Endothelial cell (in vitro differentiated cells): ENCODE data around the gene RAP2C. TPM values are rescaled to one million over a fixed set of nuclear protein-coding genes. Genes with fewer than 3 reads are reported as not detected.

Experiments used
- DNase-seq: peaks from one replicate; pipeline ENCODE4 v3.0.0; 2021; ENCODE audit warnings: low spot score
- H3K27ac Mint-ChIP-seq: one replicate; pipeline ENCODE4 v1.8.0; 2021; ENCODE audit warnings: mixed read lengths, inconsistent platforms; ENCODE audit not compliant: unreplicated experiment
- H3K27me3 Mint-ChIP-seq: one replicate; pipeline ENCODE4 v1.8.0; 2021; ENCODE audit warnings: mild to moderate bottlenecking, moderate library complexity, mixed read lengths, inconsistent platforms; ENCODE audit not compliant: unreplicated experiment
- H3K36me3 Mint-ChIP-seq: one replicate; pipeline ENCODE4 v1.8.0; 2021; ENCODE audit warnings: mild to moderate bottlenecking, low read depth, mixed read lengths, inconsistent platforms; ENCODE audit not compliant: unreplicated experiment
- H3K4me1 Mint-ChIP-seq: one replicate; pipeline ENCODE4 v1.8.0; 2021; ENCODE audit warnings: mild to moderate bottlenecking, mixed read lengths, inconsistent platforms; ENCODE audit not compliant: unreplicated experiment
- H3K4me3 Mint-ChIP-seq: one replicate; pipeline ENCODE4 v1.8.0; 2021; ENCODE audit warnings: mild to moderate bottlenecking, mixed read lengths, inconsistent platforms; ENCODE audit not compliant: unreplicated experiment
- H3K9me3 Mint-ChIP-seq: one replicate; pipeline ENCODE4 v1.8.0; 2021; ENCODE audit warnings: mixed read lengths, inconsistent platforms; ENCODE audit not compliant: unreplicated experiment
- CTCF ChIP-seq: fragments of 200-600 bp; sonication (generic); IDR thresholded peaks from one replicate; pipeline ENCODE4 v1.5.0; 2021; ENCODE audit warnings: antibody characterized with exemption; ENCODE audit not compliant: unreplicated experiment
- total RNA-seq: library from RNA; stranded (reverse); fragmentation: NEBNext Ultra II Directional; extraction: Animal tissue kit (Norgen Biotek cat#: 25700); gene quantifications from one replicate; pipeline ENCODE4 v1.2.1, GENCODE V29; 2021; ENCODE audit not compliant: unreplicated experiment

The RAP2C gene
- total RNA-seq, 1 donor from 2014 or later, result 50.0 TPM

DNA sequence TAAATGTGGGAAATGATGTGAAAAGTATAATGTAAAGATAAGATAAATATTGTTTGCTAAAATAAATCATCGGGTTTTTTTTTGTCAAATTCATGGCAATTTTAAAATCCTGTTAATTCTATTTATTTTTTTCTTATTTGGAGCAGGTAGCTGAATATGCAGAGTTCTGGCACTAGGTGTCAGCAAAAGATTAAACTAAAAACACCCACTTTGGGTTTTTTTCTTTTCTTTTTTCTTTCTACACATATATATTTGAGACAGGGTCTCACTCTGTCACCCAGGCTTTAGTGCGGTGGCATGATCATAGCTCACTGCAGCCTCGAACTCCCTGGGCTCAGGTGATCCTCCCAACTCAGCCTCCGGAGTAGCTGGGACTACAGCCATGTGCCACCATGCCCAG lies 6.9 kb upstream of the RAP2C start:
- peak; percentile 59 for TF ChIP-seq CTCF
- no peak for DNase-seq
- no peak overlapping the region for H3K4me3 Mint-ChIP-seq
- no peaks in the 10 kb centered on the region for H3K36me3 Mint-ChIP-seq
- H3K9me3 Mint-ChIP-seq, result no peaks in the 10 kb centered on the region
- H3K27ac Mint-ChIP-seq, result no peak overlapping the region
- no peaks in the 10 kb centered on the region for H3K27me3 Mint-ChIP-seq
- H3K4me1 Mint-ChIP-seq, result peaks cover 4% of the 10 kb centered on the region

DNA sequence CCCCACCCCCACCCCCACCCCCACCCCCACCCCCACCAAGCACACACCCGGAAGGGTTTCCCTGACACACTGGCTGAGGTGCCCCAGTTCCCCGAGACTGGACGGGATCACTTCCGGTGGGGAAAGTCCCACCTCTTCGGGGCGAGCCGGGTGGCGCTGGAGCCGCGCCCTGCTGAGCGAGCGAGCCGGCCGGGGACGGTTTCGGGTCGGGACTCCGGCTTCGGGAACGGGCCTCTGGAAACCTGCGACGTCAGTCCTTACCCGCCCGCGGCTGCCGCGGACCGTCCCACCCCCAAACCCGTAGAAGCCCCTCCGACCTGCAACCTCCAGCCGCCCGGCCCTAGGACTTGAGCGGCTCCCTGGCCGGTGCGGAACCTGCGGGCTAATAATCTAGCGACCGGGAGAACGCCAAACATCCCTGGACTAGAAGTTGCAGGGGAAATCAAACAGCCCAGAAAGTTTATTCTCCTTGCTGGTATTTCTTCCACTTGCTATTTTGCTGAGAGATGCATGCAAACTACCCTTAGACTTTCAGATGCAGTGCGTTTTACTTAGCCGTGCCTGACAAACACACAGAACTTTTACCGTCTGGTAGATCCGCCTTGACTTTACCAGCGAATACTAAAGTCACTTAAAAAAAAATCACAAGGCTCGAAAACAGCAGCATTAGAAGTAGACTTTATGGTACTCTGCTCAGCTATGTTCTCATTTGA lies 991 bp downstream of the RAP2C start:
- peak; percentile 64 for DNase-seq
- Mint-ChIP-seq H3K27me3 (peaks cover 1% of the 10 kb centered on the region), H3K4me3 (peak overlapping the region; percentile 88), H3K27ac (peak overlapping the region; percentile 74), H3K36me3 (peaks cover 6% of the 10 kb centered on the region), H3K9me3 (no peaks in the 10 kb centered on the region), H3K4me1 (peaks cover 19% of the 10 kb centered on the region)
- TF ChIP-seq CTCF, result no peak

DNA sequence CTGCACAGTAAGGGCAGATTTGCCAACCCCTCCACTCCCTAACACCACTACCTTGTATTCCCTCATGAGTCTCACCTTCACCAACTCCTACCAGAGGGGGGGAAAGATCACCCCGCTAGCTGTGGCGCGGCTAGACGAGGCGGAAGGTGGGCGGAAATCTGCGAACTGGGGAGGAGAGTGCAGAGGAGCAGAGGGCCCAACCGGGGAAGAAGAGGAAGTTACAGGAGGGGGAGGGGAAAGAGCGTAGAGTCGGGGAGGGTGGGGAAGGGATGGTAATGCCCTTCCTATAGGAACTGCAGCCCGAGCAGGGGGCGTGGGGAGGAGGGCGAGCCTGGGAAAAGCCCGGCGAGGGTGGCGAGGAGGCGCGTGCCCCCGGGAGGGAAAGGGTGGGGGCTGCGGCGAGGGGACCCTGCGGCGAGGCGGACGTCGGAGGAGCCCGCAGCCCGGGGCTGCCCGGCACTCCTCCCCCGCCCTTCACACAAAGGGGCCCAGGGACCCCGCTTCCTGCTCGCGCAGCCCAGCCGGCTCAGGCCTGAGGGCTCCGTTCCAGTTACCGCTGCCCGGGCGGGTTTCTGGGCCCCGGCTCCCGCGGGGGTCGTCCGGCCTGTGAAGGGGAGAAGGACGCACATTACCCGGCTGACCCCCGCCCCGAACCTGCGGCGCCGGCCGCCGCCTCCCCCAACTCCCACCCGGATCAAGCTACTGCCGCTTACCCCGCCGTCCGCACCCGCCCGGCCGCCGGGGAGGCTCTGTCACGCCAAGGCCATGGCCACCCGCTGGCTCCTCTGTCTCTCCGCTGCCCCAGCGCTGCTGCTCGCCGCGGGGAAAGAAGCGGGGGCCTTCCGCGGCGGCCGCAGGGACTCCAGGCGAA lies 1.8 kb downstream of the RAP2C start:
- Mint-ChIP-seq H3K4me3 (peak overlapping the region; percentile 96), H3K27ac (peak overlapping the region; percentile 91), H3K9me3 (no peaks in the 10 kb centered on the region), H3K36me3 (peaks cover 6% of the 10 kb centered on the region), H3K27me3 (peaks cover 1% of the 10 kb centered on the region), H3K4me1 (peaks cover 23% of the 10 kb centered on the region)
- TF ChIP-seq CTCF, result no peak
- DNase-seq, result peak; percentile 72

GRCh38 chrX:132216806-132217202 lies 2.4 kb downstream of the RAP2C start:
- Mint-ChIP-seq H3K4me3 (peak overlapping the region; percentile 96), H3K36me3 (peaks cover 6% of the 10 kb centered on the region), H3K27me3 (peaks cover 1% of the 10 kb centered on the region), H3K27ac (peak overlapping the region; percentile 91), H3K4me1 (peaks cover 23% of the 10 kb centered on the region), H3K9me3 (no peaks in the 10 kb centered on the region)
- TF ChIP-seq CTCF, result no peak
- DNase-seq, result no peak

DNA sequence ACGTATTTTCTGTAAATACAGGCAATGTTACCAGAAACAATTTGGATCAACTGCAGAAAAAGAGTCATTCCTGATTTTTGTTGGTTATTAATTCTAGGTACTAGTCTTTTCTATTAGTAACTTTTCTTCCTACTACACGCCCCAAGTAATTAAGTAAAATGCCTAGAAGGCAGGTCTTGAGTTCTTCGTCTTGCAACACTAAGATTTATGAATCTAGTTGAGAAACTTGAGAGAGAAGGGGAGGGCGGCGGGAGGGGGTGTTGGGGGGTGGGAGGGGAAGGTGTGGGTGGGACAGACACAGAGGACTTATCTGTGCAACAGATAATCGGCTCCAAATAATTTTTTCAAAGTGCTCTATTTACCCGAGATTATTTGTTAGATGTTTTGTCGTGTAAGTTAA lies 3.0 kb downstream of the RAP2C start:
- H3K4me1 Mint-ChIP-seq, result peaks cover 23% of the 10 kb centered on the region
- TF ChIP-seq CTCF, result no peak
- peak overlapping the region; percentile 96 for H3K4me3 Mint-ChIP-seq
- peaks cover 1% of the 10 kb centered on the region for H3K27me3 Mint-ChIP-seq
- H3K27ac Mint-ChIP-seq, result peak overlapping the region; percentile 91
- H3K36me3 Mint-ChIP-seq, result peaks cover 6% of the 10 kb centered on the region
- H3K9me3 Mint-ChIP-seq, result no peaks in the 10 kb centered on the region
- no peak for DNase-seq
